ENCODE results near the gene RPL32.
A peak's percentile ranks its signal among the peaks of the same experiment; 100 is the strongest.

Gene RPL32

DNA sequence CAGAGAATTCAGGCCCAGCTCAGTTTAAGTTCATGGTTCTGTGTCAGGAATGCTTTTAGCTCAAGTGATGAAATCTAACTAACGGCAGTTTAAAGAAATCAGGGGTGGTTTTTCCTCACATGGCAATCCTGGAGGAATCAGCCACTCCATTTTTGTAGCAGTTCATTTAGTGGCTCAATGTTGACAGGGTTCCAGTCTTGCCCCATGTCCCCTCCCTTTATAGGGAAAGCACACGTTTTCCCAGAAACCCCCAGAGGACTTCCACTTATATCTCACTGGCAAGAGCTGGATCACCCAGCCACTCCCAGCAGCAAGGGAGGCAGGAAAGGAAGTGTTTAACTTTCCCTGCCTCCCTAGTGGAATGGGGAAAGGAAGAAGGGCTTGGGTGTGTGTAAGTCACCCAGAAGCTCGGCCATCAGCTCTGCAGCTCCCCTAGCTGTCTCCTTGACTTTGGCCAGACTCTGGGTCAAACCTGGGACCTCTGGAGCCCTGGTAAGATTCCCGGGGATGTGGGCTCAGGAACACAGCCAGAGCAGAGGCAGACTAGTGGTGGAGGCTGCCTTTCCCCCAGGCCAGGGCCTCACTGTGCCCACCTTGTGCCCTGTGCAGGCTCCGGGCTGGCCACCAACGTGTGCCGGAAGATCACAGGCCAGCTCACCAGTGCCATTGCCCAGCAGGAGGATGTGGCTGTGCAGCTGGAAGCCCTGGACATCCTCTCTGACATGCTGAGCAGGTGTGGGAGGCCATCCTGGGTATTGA is 33.6 kb downstream of the RPL32 start:
- no peak overlapping the region for H3K4me3 ChIP-seq (ENCODE audit: low read depth, low read length)
- DNase-seq (ENCODE audit: low read depth), result no peak
- TF ChIP-seq, protein P1, sequence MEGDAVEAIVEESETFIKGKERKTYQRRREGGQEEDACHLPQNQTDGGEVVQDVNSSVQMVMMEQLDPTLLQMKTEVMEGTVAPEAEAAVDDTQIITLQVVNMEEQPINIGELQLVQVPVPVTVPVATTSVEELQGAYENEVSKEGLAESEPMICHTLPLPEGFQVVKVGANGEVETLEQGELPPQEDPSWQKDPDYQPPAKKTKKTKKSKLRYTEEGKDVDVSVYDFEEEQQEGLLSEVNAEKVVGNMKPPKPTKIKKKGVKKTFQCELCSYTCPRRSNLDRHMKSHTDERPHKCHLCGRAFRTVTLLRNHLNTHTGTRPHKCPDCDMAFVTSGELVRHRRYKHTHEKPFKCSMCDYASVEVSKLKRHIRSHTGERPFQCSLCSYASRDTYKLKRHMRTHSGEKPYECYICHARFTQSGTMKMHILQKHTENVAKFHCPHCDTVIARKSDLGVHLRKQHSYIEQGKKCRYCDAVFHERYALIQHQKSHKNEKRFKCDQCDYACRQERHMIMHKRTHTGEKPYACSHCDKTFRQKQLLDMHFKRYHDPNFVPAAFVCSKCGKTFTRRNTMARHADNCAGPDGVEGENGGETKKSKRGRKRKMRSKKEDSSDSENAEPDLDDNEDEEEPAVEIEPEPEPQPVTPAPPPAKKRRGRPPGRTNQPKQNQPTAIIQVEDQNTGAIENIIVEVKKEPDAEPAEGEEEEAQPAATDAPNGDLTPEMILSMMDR (IDR thresholded peaks at IDR 0.05; ENCODE audit: low read depth, low read length, missing control alignments), result no peak

DNA sequence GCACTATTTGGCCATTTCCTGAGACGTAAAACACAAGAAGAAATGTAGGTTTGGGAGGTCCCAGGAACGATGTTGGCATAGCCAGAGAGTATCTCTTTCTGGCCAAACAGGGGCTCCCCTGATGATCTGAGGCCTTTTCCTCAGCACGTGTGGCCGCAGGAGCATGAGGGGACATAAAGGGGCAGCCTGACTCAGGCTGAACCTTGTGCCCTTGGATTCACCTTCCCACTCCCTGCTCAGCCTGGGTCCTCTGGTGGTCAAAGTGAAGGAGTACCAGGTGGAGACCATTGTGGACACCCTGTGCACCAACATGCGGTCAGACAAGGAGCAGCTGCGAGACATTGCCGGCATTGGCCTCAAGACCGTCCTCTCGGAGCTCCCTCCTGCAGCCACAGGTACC is 34.3 kb downstream of the RPL32 start:
- no peak overlapping the region for H3K4me3 ChIP-seq (ENCODE audit: low read depth, low read length)
- DNase-seq (ENCODE audit: low read depth), result no peak
- TF ChIP-seq, protein P1 (IDR thresholded peaks at IDR 0.05; ENCODE audit: low read depth, low read length, missing control alignments), result no peak

DNA sequence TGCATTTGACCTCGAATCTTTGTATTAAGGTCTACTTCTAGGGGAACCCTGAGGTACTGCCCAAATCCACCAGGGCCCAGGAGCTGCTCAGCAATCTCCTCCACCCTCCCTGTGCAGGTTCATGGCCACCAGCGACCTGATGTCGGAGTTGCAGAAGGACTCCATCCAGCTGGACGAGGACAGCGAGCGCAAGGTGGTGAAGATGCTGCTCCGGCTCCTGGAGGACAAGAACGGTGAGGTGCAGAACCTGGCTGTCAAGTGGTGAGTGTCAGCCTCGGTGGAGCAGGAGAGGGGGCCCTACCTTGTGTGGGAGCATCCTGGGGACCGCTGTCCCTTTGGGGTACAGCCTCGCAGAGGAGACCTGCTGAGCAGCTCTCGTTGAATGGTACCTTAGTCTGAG is 38.0 kb downstream of the RPL32 start:
- TF ChIP-seq, protein P1 (IDR thresholded peaks at IDR 0.05; ENCODE audit: low read depth, low read length, missing control alignments), result no peak
- no peak for DNase-seq (ENCODE audit: low read depth)
- H3K4me3 ChIP-seq (ENCODE audit: low read depth, low read length), result no peak overlapping the region

DNA sequence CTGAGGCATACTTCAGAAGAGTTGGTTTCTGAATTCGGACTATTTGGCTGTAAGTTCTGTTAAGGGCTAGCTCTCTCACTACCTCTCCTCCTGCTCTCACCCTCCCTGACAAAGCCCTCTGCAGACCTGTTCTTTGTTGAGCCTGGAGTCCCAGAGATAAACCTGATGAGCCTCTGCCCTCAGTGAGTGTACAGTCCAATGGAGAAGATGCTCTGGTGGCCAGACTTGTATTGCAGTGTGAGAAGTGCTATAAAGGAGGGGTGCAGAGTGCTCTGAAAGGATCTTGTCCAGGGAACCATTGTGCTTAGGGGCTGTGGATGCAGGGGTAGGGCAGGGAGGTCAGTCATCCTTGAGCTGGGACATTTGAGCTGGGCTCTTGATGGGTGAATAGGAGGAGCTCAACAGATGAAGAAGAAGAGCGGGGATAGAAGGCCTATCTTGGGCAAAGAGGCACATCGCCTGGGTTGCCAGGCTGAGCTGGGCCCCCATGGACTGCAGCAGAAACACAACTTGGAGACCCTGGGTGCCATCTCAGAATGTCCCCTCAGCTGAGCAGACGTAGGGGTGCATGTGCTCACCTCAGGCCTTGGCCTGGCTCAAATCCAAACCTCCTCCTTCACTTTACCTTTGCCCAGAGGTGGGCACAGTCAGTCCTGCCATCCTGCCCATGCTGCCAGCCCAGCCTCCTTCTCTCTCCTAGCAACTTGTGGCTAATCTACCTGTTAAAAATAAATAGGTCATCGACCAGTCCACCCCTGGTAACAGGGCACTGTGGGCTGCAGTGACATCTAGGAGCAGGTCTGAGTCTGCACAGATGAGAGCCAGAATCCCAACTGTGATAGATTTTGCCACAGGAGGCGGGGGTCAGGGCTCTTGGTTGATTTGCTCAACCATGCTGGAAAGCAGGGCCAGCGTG is 41.6 kb downstream of the RPL32 start:
- H3K4me3 ChIP-seq (ENCODE audit: low read depth, low read length), result no peak overlapping the region
- TF ChIP-seq, protein P1 (IDR thresholded peaks at IDR 0.05; ENCODE audit: low read depth, low read length, missing control alignments), result peak; percentile 13
- DNase-seq (ENCODE audit: low read depth), result no peak

DNA sequence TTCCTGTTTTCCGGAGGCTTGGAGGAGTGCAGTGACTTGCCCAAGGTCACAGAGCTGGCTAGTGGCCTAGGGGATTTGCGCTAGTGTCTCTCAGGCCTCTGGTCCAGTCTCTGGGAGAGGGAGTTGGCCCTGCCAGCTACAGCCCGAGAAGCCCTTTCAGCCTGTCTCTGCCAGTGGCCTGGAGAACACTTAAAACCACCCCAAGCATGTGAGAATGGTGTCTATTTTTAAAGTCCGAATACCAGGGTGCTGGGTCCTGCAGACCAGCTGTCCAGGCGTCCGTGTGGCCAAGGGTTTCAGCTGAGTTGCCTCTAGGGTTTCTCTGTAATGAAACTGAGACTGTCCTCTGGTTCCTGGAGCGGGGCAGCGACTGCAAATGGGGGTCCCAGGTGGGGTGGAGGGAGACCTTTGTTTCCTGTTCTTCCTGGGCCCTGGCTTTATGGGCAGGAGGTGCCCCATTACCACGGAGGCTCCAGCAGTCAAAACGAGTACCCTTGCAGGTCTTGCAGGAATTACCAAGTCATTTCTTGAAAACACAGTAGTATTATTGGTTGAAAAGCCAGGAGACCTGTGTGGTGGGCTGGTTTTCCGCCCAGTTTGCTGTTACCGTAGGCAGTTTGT is 42.7 kb downstream of the RPL32 start:
- no peak overlapping the region for H3K4me3 ChIP-seq (ENCODE audit: low read depth, low read length)
- TF ChIP-seq, protein P1 (IDR thresholded peaks at IDR 0.05; ENCODE audit: low read depth, low read length, missing control alignments), result no peak
- DNase-seq (ENCODE audit: low read depth), result no peak

DNA sequence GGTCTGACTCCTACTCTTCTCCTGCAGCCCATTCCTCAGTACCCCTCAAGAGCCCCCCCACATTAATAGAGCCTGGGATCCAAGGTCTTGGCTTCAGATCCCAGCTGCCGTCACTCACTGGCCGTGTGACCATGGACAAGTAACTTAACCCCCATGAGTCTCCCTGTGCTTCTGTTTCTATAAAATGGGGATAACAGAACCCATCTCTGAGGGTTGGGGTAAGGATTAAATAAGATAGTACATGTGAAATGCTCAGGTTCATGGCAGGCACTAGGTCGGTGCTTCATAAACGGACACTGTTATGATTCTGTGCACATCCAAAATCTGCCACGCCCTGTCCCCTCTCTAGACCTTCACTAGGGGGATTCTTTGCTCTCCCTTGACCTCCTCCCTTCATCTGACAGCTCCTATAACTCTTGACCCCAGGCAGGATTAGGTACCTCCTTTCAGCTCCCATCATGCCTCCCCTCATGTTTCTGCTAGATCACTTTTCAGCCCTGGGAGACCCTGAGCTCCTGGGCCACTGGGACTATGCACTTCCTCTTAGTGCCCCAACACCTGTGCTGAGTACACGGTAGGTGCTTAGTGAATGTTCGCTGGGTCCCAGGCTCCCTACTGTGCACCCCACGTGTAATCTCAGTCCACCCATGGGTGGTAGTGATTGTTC is 43.3 kb downstream of the RPL32 start:
- DNase-seq (ENCODE audit: low read depth), result no peak
- no peak overlapping the region for H3K4me3 ChIP-seq (ENCODE audit: low read depth, low read length)
- TF ChIP-seq, protein P1 (IDR thresholded peaks at IDR 0.05; ENCODE audit: low read depth, low read length, missing control alignments), result no peak
